Fibroblast of skin of scalp (primary cell): Measurements from ENCODE around the gene ZKSCAN8. TPM values are rescaled to one million over a fixed set of nuclear protein-coding genes. Genes with fewer than 3 reads are reported as not detected.
"Not testable (repeated sequence)": the region's sequence is repeated elsewhere in the genome, so short reads cannot be mapped to it uniquely, and the experiment has no call there.

Experiments used
- DNase-seq: peaks from one replicate; pipeline ENCODE4 v3.0.0-alpha.2; 2013
- polyA plus RNA-seq, 2 experiments: library from polyadenylated mRNA; unstranded; fragments of 120-200 nt; gene quantifications; one replicate each; pipeline ENCODE4 v1.2.1, GENCODE V29; 2013; ENCODE audit not compliant: insufficient read length in 2 of 2

Gene ZKSCAN8
- polyA plus RNA-seq (2013, experiment 1 of 2; ENCODE audit: insufficient read length): 12.7 TPM
- polyA plus RNA-seq (2013, experiment 2 of 2; ENCODE audit: insufficient read length): 13.0 TPM

DNA sequence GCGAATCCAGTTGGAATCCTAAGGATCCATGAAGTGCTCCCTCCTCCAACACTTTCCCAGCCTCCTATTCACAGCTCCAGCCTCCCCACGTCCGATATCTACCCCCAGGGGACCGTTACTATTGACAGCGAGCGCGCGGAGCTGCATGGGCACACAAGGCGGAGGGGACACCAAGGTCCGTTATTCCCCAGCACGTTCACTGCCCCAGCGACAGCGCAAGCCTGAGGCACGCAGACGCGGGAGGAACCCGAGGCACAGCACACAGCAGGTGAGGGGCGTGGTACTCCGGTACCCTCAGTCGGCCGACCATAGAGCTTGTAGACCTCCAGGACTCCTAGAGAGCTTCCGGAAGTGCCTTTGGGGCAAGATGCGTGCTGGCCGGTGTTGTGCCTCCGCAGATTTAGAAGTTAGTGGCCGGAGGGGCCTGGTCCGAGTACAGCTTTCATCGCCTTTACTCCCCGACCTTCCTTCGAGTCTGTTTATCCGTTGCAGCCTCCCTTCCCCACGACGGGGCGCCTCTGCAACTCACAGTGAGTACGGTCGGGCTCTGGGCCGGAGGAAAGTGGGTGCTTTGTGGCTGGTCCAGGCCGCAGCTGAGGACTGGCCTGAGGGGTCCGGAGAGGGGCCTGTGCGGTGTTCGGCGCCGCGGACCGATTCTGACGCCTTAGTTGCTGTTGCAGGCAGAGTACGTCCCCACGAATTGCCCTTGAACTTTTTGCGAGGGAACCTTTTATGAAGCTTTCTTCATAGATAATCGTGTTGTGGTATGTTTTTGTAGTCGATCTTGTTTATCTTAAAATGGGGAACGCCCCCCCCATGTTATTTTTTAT, at the start of gene ZKSCAN8:
ZKSCAN8 (plus strand) TSS at position 384 of the 830 bp plus-strand sequence. CDS start 6,525 bp downstream, outside the sequence.
- DNase-seq: peak; percentile 88

GRCh38 chr6:28102222-28102621, 39.5 kb upstream of the ZKSCAN8 start:
- DNase-seq: not testable (repeated sequence)

GRCh38 chr6:28102699-28103098, 39.0 kb upstream of the ZKSCAN8 start:
- not testable (repeated sequence) for DNase-seq

- peak; percentile 76 for DNase-seq
These were observed 37.1 kb upstream of the ZKSCAN8 start for GRCh38 chr6:28104392-28105244.

GRCh38 chr6:28105245-28105639, 36.4 kb upstream of the ZKSCAN8 start:
- no peak for DNase-seq

GRCh38 chr6:28107506-28107905, 34.2 kb upstream of the ZKSCAN8 start:
- no peak for DNase-seq

- no peak for DNase-seq
These were observed 29.7 kb upstream of the ZKSCAN8 start for GRCh38 chr6:28111964-28112363.

DNA sequence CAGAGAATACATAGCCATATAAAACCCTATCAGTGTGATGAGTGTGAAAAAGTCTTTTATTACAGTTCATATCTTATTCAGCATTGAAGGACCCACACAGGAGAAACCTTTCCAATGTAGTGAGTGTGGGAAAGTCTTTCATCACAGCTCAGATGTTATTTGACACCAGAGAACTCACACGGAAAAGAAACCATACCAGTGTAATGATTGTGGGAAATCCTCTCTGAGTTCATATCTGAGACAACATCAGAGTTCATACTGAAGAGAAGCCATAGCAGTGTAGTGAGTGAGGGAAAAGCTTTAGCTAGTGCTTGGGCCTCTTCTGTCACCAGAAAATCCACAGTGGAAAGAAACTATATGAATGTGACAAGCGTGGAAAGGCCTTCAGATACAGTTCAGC, 25.9 kb upstream of the ZKSCAN8 start:
- DNase-seq: no peak

- no peak for DNase-seq
These were observed 24.2 kb upstream of the ZKSCAN8 start for GRCh38 chr6:28117386-28118050.

DNA sequence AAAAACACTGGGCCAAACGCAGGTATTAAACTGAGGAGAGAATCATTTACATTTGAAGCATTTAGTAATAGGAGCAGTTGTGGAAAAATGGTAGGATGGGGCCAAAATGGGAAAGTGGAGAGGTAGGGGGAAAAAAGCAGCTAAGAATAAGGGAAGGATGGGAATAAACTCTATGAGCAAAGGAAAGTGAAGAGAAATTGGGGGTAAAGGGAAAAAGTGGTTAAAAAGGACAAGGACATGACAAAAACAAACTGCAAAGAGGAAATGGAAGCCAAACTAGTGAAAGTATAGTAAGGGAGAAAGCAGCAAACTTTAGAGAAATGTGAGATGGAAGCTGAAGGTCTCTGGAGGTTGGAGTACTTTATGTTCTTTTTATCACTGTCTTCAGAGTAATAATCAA, 23.5 kb upstream of the ZKSCAN8 start:
- DNase-seq: no peak

GRCh38 chr6:28121876-28122275, 19.8 kb upstream of the ZKSCAN8 start:
- DNase-seq: no peak

- not testable (repeated sequence) for DNase-seq
These were observed 19.4 kb upstream of the ZKSCAN8 start for GRCh38 chr6:28122283-28122682.

DNA sequence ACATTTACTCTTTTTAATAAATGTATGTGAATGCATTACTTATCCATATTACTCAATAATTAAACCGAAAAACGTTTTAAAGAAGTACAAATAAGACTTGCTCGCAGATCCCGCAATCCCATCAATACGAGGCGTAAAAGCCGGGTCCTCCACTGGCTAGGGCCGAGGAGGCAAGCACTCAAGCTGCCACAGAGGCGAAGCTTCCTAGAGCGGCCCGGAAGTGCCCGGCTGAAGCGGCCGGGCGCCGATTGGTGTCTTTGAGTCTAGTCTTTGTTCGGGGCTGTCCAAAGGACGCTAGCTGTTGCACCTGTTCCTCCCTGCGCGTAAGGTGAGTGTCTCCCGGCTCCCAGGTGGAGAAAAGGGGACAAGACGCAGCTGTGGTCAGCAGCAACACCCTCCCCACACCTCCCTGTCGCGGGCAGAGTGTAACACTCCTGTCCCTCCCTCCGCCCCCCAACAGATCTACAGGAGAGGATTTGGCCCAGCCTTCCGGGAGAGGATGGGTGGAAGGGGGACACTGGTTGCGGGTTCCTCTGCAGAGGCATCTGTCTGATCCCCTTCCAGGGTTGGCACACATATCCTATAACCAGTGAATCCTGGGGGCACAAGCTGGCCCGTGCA, 17.2 kb upstream of the ZKSCAN8 start, which contains the start of gene ZSCAN16:
ZSCAN16 (plus strand) TSS at position 260 of the 621 bp plus-strand sequence. CDS start 835 bp downstream, outside the sequence.
- DNase-seq: peak; percentile 81

GRCh38 chr6:28124971-28125353, 16.7 kb upstream of the ZKSCAN8 start:
- DNase-seq: no peak

GRCh38 chr6:28125401-28125800, 16.3 kb upstream of the ZKSCAN8 start:
- DNase-seq: no peak

- peak; percentile 57 for DNase-seq
These were observed 7.7 kb upstream of the ZKSCAN8 start for GRCh38 chr6:28134015-28134414.

- no peak for DNase-seq
These were observed 7.0 kb upstream of the ZKSCAN8 start for GRCh38 chr6:28134716-28135115.

GRCh38 chr6:28135393-28135792, 6.3 kb upstream of the ZKSCAN8 start:
- DNase-seq: no peak

GRCh38 chr6:28136585-28137504, 4.8 kb upstream of the ZKSCAN8 start:
- DNase-seq: peak; percentile 96

- peak; percentile 40 for DNase-seq
These were observed 4.1 kb upstream of the ZKSCAN8 start for GRCh38 chr6:28137505-28137981.
